Measurements from ENCODE around the gene ZNF43.

- TF ChIP-seq, protein P1, sequence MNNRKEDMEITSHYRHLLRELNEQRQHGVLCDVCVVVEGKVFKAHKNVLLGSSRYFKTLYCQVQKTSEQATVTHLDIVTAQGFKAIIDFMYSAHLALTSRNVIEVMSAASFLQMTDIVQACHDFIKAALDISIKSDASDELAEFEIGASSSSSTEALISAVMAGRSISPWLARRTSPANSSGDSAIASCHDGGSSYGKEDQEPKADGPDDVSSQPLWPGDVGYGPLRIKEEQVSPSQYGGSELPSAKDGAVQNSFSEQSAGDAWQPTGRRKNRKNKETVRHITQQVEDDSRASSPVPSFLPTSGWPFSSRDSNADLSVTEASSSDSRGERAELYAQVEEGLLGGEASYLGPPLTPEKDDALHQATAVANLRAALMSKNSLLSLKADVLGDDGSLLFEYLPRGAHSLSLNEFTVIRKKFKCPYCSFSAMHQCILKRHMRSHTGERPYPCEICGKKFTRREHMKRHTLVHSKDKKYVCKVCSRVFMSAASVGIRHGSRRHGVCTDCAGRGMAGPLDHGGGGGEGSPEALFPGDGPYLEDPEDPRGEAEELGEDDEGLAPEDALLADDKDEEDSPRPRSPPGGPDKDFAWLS (CRISPR knock-in tag; IDR thresholded peaks at IDR 0.05; ENCODE audit: borderline replicate concordance), result no peak
- no peak for TF ChIP-seq MAFK (conservative IDR thresholded peaks at IDR 0.05 in 1 of 2, IDR thresholded peaks at IDR 0.05 in 1 of 2; ENCODE audit: low read length in 2 of 2)
- no peak for TF ChIP-seq THAP11 (CRISPR knock-in tag; IDR thresholded peaks at IDR 0.05)
Measured at GRCh38 chr19:21856773-21857514, 21.0 kb upstream of the ZNF43 start.
